ENCODE results near the gene LSM4. TPM values are rescaled to one million over a fixed set of nuclear protein-coding genes. Genes with fewer than 3 reads are reported as not detected.

The LSM4 gene
- total RNA-seq, 1 donor from 2014 or later, result 99.8 TPM

- DNase-seq (ENCODE audit: low spot score), result no peak
These were observed 44.2 kb downstream of the LSM4 start for GRCh38 chr19:18278521-18279265.

GRCh38 chr19:18274781-18275356 is 48.0 kb downstream of the LSM4 start:
- peak; percentile 91 for DNase-seq (ENCODE audit: low spot score)

- DNase-seq (ENCODE audit: low spot score), result no peak
These were observed 48.6 kb downstream of the LSM4 start, which contains the start of gene IQCN for GRCh38 chr19:18274219-18274780. Gene IQCN (minus strand): TSS chr19:18274452. CDS start chr19:18269478, 4,974 bp downstream.

- no peak for DNase-seq (ENCODE audit: low spot score)
These were observed 49.2 kb downstream of the LSM4 start for GRCh38 chr19:18273561-18274218.

- DNase-seq (ENCODE audit: low spot score), result no peak
These were observed 51.4 kb downstream of the LSM4 start for GRCh38 chr19:18271433-18271841.

- no peak for DNase-seq (ENCODE audit: low spot score)
These were observed 52.5 kb downstream of the LSM4 start for GRCh38 chr19:18270326-18270725.

- no peak for DNase-seq (ENCODE audit: low spot score)
These were observed 53.7 kb downstream of the LSM4 start for GRCh38 chr19:18269070-18269723.

GRCh38 chr19:18266771-18267686 is 55.8 kb downstream of the LSM4 start:
- DNase-seq (ENCODE audit: low spot score), result no peak

GRCh38 chr19:18265582-18265981 is 57.3 kb downstream of the LSM4 start:
- no peak for DNase-seq (ENCODE audit: low spot score)

GRCh38 chr19:18264971-18265540 is 57.8 kb downstream of the LSM4 start:
- DNase-seq (ENCODE audit: low spot score), result no peak

GRCh38 chr19:18264137-18264854 is 58.6 kb downstream of the LSM4 start:
- DNase-seq (ENCODE audit: low spot score), result no peak

GRCh38 chr19:18263324-18264136 is 59.3 kb downstream of the LSM4 start:
- DNase-seq (ENCODE audit: low spot score), result no peak

GRCh38 chr19:18262917-18263316 is 60.0 kb downstream of the LSM4 start:
- no peak for DNase-seq (ENCODE audit: low spot score)

- DNase-seq (ENCODE audit: low spot score), result no peak
These were observed 60.7 kb downstream of the LSM4 start for GRCh38 chr19:18262144-18262543.

GRCh38 chr19:18261474-18261873 is 61.4 kb downstream of the LSM4 start:
- DNase-seq (ENCODE audit: low spot score), result no peak

- DNase-seq (ENCODE audit: low spot score), result no peak
These were observed 63.0 kb downstream of the LSM4 start for GRCh38 chr19:18259893-18260292.

- DNase-seq (ENCODE audit: low spot score), result no peak
These were observed 65.1 kb downstream of the LSM4 start for GRCh38 chr19:18257503-18258470.
